ENCODE measurements around the gene CPSF4L.

DNA sequence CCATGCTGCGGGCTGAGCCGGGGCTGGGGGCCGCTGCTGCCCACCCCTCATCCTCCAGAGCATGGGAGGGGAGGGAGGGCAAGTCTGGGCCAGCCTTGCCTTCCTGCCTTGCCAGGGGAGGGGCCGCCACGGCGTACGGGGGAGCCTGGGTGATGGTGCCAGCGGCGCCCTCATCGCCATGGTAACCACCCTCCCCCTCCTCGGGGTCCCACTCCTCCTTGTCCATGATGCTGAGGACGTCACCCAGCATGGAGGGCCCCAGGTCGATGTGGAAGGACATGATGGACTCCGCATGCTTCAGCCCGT, 23.9 kb upstream of the CPSF4L start:
- TF ChIP-seq, protein P1, sequence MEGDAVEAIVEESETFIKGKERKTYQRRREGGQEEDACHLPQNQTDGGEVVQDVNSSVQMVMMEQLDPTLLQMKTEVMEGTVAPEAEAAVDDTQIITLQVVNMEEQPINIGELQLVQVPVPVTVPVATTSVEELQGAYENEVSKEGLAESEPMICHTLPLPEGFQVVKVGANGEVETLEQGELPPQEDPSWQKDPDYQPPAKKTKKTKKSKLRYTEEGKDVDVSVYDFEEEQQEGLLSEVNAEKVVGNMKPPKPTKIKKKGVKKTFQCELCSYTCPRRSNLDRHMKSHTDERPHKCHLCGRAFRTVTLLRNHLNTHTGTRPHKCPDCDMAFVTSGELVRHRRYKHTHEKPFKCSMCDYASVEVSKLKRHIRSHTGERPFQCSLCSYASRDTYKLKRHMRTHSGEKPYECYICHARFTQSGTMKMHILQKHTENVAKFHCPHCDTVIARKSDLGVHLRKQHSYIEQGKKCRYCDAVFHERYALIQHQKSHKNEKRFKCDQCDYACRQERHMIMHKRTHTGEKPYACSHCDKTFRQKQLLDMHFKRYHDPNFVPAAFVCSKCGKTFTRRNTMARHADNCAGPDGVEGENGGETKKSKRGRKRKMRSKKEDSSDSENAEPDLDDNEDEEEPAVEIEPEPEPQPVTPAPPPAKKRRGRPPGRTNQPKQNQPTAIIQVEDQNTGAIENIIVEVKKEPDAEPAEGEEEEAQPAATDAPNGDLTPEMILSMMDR (IDR thresholded peaks at IDR 0.05) = no peak
- no peak for TF ChIP-seq POLR2A (IDR thresholded peaks at IDR 0.05)

All from right lobe of liver (tissue), 4 donors.